ENCODE measurements around the gene MEI1.
"Not testable (repeated sequence)": the region's sequence is repeated elsewhere in the genome, so short reads cannot be mapped to it uniquely, and the experiment has no call there.

Gene MEI1

GRCh38 chr22:41826430-41827383 lies 127.4 kb downstream of the MEI1 start:
- no peak for DNase-seq

- no peak for DNase-seq
Observed at GRCh38 chr22:41827671-41828070, 128.4 kb downstream of the MEI1 start.

- peak; percentile 25 for DNase-seq
Observed at GRCh38 chr22:41828516-41828915, 129.2 kb downstream of the MEI1 start.

- DNase-seq, result no peak
Observed at GRCh38 chr22:41830174-41830573, 130.9 kb downstream of the MEI1 start.

- DNase-seq, result no peak
Observed at GRCh38 chr22:41831383-41831782, 132.1 kb downstream of the MEI1 start.

- DNase-seq, result no peak
Observed at GRCh38 chr22:41831828-41832552, 132.7 kb downstream of the MEI1 start.

- DNase-seq, result peak; percentile 99
Observed at GRCh38 chr22:41832553-41833368, 133.5 kb downstream of the MEI1 start, which contains the start of gene SREBF2. TSS of gene SREBF2 (plus strand) at chr22:41833105. CDS start at chr22:41833271, 166 bp downstream.

- DNase-seq, result no peak
Observed at GRCh38 chr22:41833369-41834004, 134.2 kb downstream of the MEI1 start.

GRCh38 chr22:41834005-41834944 lies 135.0 kb downstream of the MEI1 start:
- DNase-seq, result no peak

GRCh38 chr22:41835462-41835861 lies 136.2 kb downstream of the MEI1 start:
- DNase-seq, result not testable (repeated sequence)

GRCh38 chr22:41836551-41836950 lies 137.2 kb downstream of the MEI1 start:
- DNase-seq, result no peak

GRCh38 chr22:41838842-41839618 lies 139.7 kb downstream of the MEI1 start:
- DNase-seq, result no peak

GRCh38 chr22:41840216-41840615 lies 140.9 kb downstream of the MEI1 start:
- DNase-seq, result no peak

GRCh38 chr22:41841085-41841712 lies 141.9 kb downstream of the MEI1 start:
- DNase-seq, result no peak

GRCh38 chr22:41842996-41843970 lies 144.0 kb downstream of the MEI1 start:
- no peak for DNase-seq

- DNase-seq, result no peak
Observed at GRCh38 chr22:41844036-41844435, 144.7 kb downstream of the MEI1 start.

GRCh38 chr22:41844513-41844912 lies 145.2 kb downstream of the MEI1 start:
- no peak for DNase-seq

- no peak for DNase-seq
Observed at GRCh38 chr22:41845380-41846267, 146.3 kb downstream of the MEI1 start.

Data from NCI-H1092 (cell line).